ENCODE measurements around the gene ADGRG1.

DNA sequence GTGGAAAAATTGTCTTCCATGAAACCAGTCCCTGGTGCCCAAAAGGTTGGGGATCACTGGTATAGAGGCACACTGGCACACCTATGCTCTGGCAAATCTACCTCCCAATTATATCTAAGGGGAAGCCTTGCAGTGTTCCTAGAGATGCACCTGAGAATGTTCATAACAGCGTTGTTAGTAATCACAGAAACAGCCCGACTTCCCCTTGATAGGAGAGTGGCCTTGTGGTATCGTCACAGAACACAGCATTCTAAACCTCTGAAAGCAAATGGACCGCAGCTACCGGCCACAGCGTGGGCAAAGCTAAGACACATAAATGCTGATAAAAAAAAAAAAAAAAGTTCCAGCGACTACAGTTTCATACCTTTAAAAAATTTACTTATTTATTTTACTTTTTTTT, 39.1 kb upstream of the ADGRG1 start:
- TF ChIP-seq, protein P1, sequence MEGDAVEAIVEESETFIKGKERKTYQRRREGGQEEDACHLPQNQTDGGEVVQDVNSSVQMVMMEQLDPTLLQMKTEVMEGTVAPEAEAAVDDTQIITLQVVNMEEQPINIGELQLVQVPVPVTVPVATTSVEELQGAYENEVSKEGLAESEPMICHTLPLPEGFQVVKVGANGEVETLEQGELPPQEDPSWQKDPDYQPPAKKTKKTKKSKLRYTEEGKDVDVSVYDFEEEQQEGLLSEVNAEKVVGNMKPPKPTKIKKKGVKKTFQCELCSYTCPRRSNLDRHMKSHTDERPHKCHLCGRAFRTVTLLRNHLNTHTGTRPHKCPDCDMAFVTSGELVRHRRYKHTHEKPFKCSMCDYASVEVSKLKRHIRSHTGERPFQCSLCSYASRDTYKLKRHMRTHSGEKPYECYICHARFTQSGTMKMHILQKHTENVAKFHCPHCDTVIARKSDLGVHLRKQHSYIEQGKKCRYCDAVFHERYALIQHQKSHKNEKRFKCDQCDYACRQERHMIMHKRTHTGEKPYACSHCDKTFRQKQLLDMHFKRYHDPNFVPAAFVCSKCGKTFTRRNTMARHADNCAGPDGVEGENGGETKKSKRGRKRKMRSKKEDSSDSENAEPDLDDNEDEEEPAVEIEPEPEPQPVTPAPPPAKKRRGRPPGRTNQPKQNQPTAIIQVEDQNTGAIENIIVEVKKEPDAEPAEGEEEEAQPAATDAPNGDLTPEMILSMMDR (IDR thresholded peaks at IDR 0.05): no peak
- TF ChIP-seq POLR2A (IDR thresholded peaks at IDR 0.05): no peak
